Hepatocyte (in vitro differentiated cells): Measurements from ENCODE around the gene AKT1.

ENCODE experiments used
- EZH2 ChIP-seq: fragments of 200-600 bp; sonication (generic); IDR thresholded peaks from 2 replicates; pipeline ENCODE4 v1.6.1; 2016; ENCODE audit warnings: antibody characterized with exemption, mild to moderate bottlenecking, borderline replicate concordance
- EZH2phosphoT487 ChIP-seq: fragments of 200-600 bp; sonication (generic); IDR thresholded peaks from one replicate; pipeline ENCODE4 v1.6.1; 2018; ENCODE audit warnings: antibody characterized with exemption, mild to moderate bottlenecking, low read depth, moderate library complexity; ENCODE audit not compliant: unreplicated experiment, severe bottlenecking
- TF ChIP-seq, protein P1 (sequence below): fragments of 200-600 bp; sonication (generic); IDR thresholded peaks from 2 replicates; pipeline ENCODE4 v1.5.1; 2016; ENCODE audit warnings: antibody characterized with exemption, mild to moderate bottlenecking; ENCODE audit not compliant: poor library complexity

DNA sequence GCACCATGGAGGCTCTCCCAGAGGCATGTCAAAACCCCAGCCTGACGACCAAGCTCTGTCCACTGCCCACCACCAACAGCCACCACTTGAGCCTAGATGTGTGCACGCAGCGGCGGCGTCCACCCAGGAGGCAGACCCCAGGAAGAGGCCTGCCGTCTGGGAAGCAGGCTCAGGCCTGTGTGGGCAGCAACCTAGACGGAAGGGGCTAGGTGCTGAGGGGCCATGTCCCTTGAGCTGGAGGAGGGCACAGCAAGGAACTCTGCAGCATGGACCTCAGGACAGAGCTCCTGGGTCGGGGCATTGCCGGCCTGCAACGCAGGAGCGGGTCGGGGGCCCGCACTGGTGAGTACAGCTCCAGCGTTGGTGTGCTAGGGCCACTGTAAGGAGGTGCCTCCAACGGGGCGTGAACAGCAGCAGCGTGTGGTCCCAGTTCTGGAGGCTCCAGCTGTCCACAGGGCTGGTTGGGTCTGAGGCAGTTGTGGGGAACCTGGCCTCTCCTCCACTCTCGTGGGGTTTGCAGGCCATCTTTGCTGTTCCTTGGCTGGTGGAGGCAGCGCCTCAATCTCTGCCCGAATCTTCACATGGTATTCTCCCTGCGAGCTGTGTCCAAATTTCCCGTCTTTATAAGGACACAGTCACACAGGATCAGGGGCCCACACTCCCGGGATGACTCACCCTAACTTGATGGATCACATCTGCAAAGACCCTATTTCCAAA, 25.8 kb upstream of the AKT1 start:
- TF ChIP-seq, protein P1, sequence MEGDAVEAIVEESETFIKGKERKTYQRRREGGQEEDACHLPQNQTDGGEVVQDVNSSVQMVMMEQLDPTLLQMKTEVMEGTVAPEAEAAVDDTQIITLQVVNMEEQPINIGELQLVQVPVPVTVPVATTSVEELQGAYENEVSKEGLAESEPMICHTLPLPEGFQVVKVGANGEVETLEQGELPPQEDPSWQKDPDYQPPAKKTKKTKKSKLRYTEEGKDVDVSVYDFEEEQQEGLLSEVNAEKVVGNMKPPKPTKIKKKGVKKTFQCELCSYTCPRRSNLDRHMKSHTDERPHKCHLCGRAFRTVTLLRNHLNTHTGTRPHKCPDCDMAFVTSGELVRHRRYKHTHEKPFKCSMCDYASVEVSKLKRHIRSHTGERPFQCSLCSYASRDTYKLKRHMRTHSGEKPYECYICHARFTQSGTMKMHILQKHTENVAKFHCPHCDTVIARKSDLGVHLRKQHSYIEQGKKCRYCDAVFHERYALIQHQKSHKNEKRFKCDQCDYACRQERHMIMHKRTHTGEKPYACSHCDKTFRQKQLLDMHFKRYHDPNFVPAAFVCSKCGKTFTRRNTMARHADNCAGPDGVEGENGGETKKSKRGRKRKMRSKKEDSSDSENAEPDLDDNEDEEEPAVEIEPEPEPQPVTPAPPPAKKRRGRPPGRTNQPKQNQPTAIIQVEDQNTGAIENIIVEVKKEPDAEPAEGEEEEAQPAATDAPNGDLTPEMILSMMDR = no peak
- TF ChIP-seq EZH2 = no peak
- no peak for TF ChIP-seq EZH2phosphoT487
